A549 (cell line): ENCODE results near the gene SEMA3E.

Source experiments
- CEBPB ChIP-seq, 2 experiments: fragments of >200 bp in 1 of 2; sonication (Bioruptor Twin) in 1 of 2; formaldehyde crosslinking in 1 of 2; IDR thresholded peaks; 2 replicates each; pipeline ENCODE4 v1.6.1; 2012 to 2016
- CTCF ChIP-seq: fragments of >200 bp; sonication (Bioruptor Twin); formaldehyde crosslinking; IDR thresholded peaks from 3 replicates; pipeline ENCODE4 v1.5.1; 2016

- TF ChIP-seq CEBPB (IDR thresholded peaks at IDR 0.05) (no peak), CTCF (no peak)
Observed at GRCh38 chr7:83442911-83443310, 206.0 kb downstream of the SEMA3E start.
